ENCODE data around the gene ZNF862.
"Not testable (repeated sequence)": the region's sequence is repeated elsewhere in the genome, so short reads cannot be mapped to it uniquely, and the experiment has no call there.

ZNF862 gene

DNA sequence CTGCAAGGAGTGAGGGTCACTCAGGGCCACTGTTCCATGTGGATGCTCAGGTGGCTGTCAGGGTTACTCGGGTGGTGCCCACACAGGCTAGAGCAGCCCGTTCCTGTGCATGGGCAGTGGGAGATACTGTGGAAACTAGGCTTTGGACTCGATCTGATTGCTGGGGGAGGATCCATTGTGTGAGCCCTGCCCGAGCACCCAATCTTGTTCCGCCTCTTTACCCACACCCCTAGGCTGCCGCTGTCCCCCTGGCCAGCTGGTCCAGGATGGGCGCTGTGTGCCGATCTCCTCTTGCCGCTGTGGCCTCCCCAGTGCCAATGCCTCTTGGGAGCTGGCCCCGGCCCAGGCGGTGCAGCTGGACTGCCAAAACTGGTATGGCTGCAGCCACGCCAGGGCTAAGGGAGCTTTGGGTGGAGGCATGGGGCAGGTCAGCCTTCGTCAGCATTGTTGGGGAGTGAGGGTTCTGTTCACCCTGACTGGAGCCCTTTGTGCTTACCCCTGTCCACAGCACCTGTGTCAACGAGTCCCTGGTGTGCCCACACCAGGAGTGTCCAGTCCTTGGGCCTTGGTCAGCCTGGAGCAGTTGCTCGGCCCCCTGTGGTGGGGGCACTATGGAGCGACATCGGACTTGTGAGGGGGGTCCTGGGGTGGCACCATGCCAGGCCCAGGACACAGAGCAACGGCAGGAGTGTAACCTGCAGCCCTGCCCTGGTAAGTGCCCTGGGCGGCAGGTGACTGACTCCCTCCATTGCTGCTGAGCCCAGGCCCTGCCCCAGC is 12.4 kb upstream of the ZNF862 start:
- DNase-seq: no peak

DNA sequence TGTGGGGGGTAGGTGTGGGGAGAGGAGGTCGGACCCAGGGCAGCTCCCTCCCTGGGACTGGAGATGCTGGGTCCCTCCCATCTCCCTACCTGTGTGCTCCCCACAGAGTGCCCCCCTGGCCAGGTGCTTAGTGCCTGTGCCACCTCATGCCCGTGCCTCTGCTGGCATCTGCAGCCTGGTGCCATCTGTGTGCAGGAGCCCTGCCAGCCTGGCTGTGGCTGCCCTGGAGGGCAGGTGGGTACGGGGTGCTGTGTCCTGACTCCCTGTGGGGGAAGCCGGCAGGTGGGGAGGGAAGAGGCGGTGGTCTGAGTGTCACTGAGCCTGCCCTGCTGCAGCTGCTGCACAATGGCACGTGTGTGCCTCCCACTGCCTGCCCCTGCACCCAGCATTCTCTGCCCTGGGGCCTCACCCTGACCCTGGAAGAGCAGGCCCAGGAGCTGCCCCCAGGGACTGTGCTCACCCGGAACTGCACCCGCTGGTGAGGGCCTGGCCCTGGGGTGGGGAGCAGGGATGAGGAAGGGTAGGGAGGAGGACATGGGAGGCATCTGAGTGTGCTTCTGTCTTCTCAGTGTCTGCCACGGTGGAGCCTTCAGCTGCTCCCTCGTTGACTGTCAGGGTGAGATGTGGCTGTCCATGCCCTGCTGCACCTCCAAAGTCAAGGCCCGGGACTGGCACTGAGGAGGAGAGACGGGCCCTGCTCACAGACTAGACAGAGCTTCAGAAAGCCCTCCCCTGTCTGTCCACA is 11.7 kb upstream of the ZNF862 start:
- DNase-seq: no peak

GRCh38 chr7:149827089-149827981 is 10.8 kb upstream of the ZNF862 start:
- no peak for DNase-seq

- no peak for DNase-seq
Measured at GRCh38 chr7:149828357-149829309, 9.5 kb upstream of the ZNF862 start.

- not testable (repeated sequence) for DNase-seq
Measured at GRCh38 chr7:149830527-149830926, 7.6 kb upstream of the ZNF862 start.

- no peak for DNase-seq
Measured at GRCh38 chr7:149830997-149831740, 7.0 kb upstream of the ZNF862 start.

GRCh38 chr7:149831741-149832219 is 6.4 kb upstream of the ZNF862 start:
- DNase-seq: no peak

GRCh38 chr7:149832332-149833041 is 5.7 kb upstream of the ZNF862 start:
- DNase-seq: no peak

DNA sequence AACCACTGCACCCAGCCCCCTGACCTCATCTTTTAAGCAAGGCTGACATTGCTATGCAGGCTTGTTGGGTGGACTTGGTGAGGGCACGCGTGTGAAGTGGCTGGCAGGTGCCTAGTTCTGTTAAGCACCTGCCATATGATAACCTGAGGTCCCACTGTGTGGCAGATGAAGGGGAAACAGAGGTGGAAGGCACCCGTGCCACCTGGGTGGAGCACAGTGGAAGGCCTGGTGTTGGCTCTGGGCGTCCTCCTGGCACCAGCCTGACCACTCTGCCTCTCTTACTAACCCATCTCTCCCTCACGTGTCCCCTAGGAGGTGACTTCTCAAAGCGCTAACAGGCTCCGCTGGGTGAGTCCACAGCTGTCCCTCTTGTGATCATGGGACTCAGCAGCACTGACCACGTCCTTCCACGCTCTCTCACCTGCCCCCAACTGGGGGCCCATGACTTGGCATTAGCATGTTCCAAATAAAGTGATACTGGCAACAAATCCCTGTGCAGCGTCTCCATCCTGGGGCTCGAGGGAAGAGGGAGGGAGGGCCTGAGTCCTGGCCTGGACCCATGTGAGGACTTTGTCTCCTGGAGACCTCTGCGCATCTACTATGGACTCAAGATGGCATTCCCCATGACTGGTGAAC is 4.6 kb upstream of the ZNF862 start:
- no peak for DNase-seq

GRCh38 chr7:149834601-149835000 is 3.6 kb upstream of the ZNF862 start:
- no peak for DNase-seq

- no peak for DNase-seq
Measured at GRCh38 chr7:149836434-149836833, 1.7 kb upstream of the ZNF862 start.

- DNase-seq: no peak
Measured at GRCh38 chr7:149837564-149838223, 481 bp upstream of the ZNF862 start.

DNA sequence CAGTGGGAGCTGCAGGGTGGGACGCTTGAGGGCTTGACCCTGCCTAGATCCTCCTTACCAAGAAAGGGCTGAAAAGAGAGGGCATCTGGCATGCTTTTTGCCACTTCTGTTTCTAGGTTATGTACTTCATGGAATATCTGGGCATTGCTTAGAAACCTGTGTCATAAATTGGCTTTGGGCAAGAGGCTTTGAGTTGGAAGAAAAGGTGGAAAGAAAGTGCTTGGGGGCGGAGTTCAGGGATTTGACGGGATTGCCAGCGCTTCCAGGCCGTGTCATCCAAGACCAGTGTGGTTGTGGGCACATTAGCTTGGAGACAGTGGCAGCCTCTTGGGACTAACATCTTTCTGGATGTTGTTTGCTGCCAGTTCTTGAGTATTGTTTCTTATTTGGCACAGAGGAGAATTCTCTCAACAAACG is 825 bp downstream of the ZNF862 start:
- no peak for DNase-seq

GRCh38 chr7:149839933-149840332 is 1.8 kb downstream of the ZNF862 start:
- DNase-seq: no peak

- DNase-seq: no peak
Measured at GRCh38 chr7:149843566-149843965, 5.4 kb downstream of the ZNF862 start.

DNA sequence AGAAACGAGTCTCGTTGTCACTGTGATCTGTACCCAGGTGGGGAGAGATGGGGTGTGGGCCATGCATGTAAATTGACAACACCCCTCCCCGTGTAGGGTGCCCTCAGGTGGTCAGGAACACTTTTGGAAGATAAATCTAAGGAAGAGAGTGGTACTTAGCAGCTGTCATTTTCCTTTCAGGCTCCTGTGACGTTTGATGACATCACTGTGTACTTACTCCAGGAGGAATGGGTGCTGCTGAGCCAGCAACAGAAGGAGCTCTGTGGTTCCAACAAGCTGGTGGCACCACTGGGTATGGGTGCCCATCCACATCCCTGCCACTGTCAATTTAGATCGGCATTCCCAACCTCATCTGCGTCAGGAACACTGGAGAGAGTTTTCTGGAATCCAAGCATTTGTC is 6.3 kb downstream of the ZNF862 start:
- no peak for DNase-seq

DNA sequence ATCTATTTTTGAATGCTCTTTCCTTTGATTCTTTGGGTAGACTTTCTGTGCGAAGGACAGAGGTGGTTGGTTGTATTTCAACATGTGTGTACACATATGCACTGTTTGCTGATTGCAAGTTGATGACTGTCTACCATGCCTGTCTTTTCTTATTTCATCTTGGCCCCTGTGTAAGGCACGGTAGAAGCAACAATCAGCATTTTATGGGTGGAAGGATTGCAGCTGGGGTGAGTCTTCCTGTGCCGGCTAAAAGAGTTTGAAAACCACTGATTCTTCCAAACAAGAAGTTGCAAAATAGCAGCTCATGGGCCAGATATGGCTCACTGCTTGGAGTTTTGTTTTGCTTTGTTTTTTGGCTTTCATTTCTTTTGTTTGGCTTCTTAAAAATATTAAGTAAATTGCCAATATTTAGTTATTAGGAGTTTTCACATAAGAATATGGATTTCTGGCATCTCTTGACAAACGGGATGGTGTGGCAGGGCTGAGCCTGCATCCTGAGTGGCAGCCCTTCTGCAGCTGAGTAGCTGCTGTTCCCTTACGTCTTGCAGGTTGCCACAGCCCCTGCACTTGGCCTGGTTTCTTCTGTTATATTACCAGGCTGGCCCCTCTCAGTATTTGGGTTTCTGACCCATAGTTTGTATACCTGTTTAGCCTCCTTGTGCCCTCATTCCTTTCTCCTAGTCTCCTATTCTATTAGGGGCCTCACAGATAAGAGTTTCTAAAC is 7.2 kb downstream of the ZNF862 start:
- DNase-seq: no peak

GRCh38 chr7:149846021-149846420 is 7.8 kb downstream of the ZNF862 start:
- DNase-seq: no peak
